Keratinocyte (primary cell): ENCODE measurements around the gene LOXHD1. TPM values are rescaled to one million over a fixed set of nuclear protein-coding genes. Genes with fewer than 3 reads are reported as not detected.

Experiments used
- DNase-seq: peaks from one replicate; pipeline ENCODE4 v3.0.0-alpha.2; 2011; ENCODE audit warnings: low read depth, missing footprints, low spot score
- FAIRE-seq: peaks from 2 replicates; lab custom pipeline; 2011; peaks lifted over from hg19 to GRCh38; lab: Jason Lieb, UNC
- H2AFZ ChIP-seq: 2 replicates; pipeline ENCODE4 v1.6.0; 2012; ENCODE audit warnings: low read length, control low read depth, inconsistent platforms; ENCODE audit not compliant: control insufficient read depth
- H3K27ac ChIP-seq: 2 replicates; pipeline ENCODE4 v1.5.1; 2011; ENCODE audit warnings: low read length; ENCODE audit not compliant: control insufficient read depth, insufficient read depth
- H3K27me3 ChIP-seq: 3 replicates; pipeline ENCODE4 v1.6.0; 2011; ENCODE audit warnings: low read length; ENCODE audit not compliant: control insufficient read depth, insufficient read depth; ENCODE audit errors: extremely low read depth
- H3K36me3 ChIP-seq, 2 experiments: 2 replicates in 1 of 2; 3 replicates in 1 of 2; pipeline ENCODE4 v1.5.1; 2011; ENCODE audit warnings: low read length in 2 of 2, mild to moderate bottlenecking in 1 of 2; ENCODE audit not compliant: control insufficient read depth in 2 of 2, insufficient read depth in 2 of 2; ENCODE audit errors: extremely low read depth in 1 of 2
- H3K4me1 ChIP-seq: 3 replicates; pipeline ENCODE4 v1.5.1; 2011; ENCODE audit warnings: low read length; ENCODE audit not compliant: control insufficient read depth, insufficient read depth; ENCODE audit errors: extremely low read depth
- H3K4me2 ChIP-seq: 3 replicates; pipeline ENCODE4 v1.6.0; 2011; ENCODE audit warnings: low read depth, low read length; ENCODE audit not compliant: control insufficient read depth, insufficient read depth; ENCODE audit errors: extremely low read depth
- H3K4me3 ChIP-seq, 3 experiments: fragments of 200-600 bp in 1 of 3; sonication (generic) in 1 of 3; 2 replicates in 2 of 3; 3 replicates in 1 of 3; pipeline ENCODE4 v1.5.1; 2011 to 2016; ENCODE audit warnings: low read length in 3 of 3, mild to moderate bottlenecking in 3 of 3, control low read depth in 2 of 3, inconsistent platforms in 1 of 3, low read depth in 1 of 3, mixed read lengths in 1 of 3, mixed run types in 1 of 3, moderate library complexity in 1 of 3; ENCODE audit not compliant: control insufficient read depth in 2 of 3, insufficient read depth in 2 of 3; ENCODE audit errors: extremely low read depth in 1 of 3
- H3K79me2 ChIP-seq: 2 replicates; pipeline ENCODE4 v1.6.0; 2012; ENCODE audit warnings: low read length; ENCODE audit not compliant: control insufficient read depth, insufficient read depth
- H3K9ac ChIP-seq: 3 replicates; pipeline ENCODE4 v1.6.0; 2011; ENCODE audit warnings: low read length; ENCODE audit not compliant: control insufficient read depth, insufficient read depth; ENCODE audit errors: extremely low read depth
- H3K9me1 ChIP-seq: 3 replicates; pipeline ENCODE4 v1.6.0; 2011; ENCODE audit warnings: low read length; ENCODE audit not compliant: control insufficient read depth, insufficient read depth; ENCODE audit errors: extremely low read depth
- H3K9me3 ChIP-seq: 2 replicates; pipeline ENCODE4 v1.5.1; 2012; ENCODE audit warnings: low read depth, low read length; ENCODE audit not compliant: control insufficient read depth
- H4K20me1 ChIP-seq: 3 replicates; pipeline ENCODE4 v1.6.0; 2011; ENCODE audit warnings: low read length; ENCODE audit not compliant: control insufficient read depth, insufficient read depth; ENCODE audit errors: extremely low read depth
- EZH2 ChIP-seq: IDR thresholded peaks from one replicate; pipeline ENCODE4 v1.6.1; 2012; ENCODE audit warnings: inconsistent platforms, mild to moderate bottlenecking, low read length, moderate library complexity
- dilution Hi-C: fragments of 300-500 bp; cut with MboI; formaldehyde crosslinking; loops from one replicate; pipeline ENCODE4 v1.7.0; 2020; ENCODE audit warnings: low sequenced_read_pairs; ENCODE audit not compliant: extremely low pct_ligation_motif_present
- polyA plus RNA-seq, 5 experiments: library from polyadenylated mRNA; depleted of rRNA in 3 of 5; stranded (reverse) in 3 of 5; stranded (forward) in 1 of 5; unstranded in 1 of 5; fragments of >200 nt; gene quantifications; 1 replicate in 1 of 5; 2 replicates in 3 of 5; 3 replicates in 1 of 5; pipeline versions ENCODE4 v1.2.1 to v1.2.3, GENCODE V29; 2011 to 2012; ENCODE audit warnings: missing spikeins in 2 of 5, low read depth in 1 of 5, low replicate concordance in 1 of 5
- TF ChIP-seq, protein P1 (sequence below), 3 experiments: IDR thresholded peaks in 1 of 3; conservative IDR thresholded peaks in 1 of 3; optimal IDR thresholded peaks in 1 of 3; 2 replicates in 2 of 3; 3 replicates in 1 of 3; pipeline versions ENCODE3 to v1.5.1; 2011; ENCODE audit warnings: low read length in 3 of 3, mild to moderate bottlenecking in 3 of 3, moderate library complexity in 2 of 3, control low read depth in 1 of 3, inconsistent platforms in 1 of 3; ENCODE audit not compliant: insufficient read depth in 2 of 3; ENCODE audit errors: extremely low read depth in 1 of 3

LOXHD1 gene
- polyA plus RNA-seq, 1 donor (not counting 4 experiments of a cell fraction or from before 2014, with no cell fraction given) = not detected

- Histone ChIP-seq H3K4me1 (no peaks in the 10 kb centered on the region), H3K9me3 (no peaks in the 10 kb centered on the region), H3K27ac (no peak overlapping the region), H3K79me2 (no peaks in the 10 kb centered on the region), H4K20me1 (no peaks in the 10 kb centered on the region), H3K27me3 (peaks cover 3% of the 10 kb centered on the region), H2AFZ (peak overlapping the region; percentile 27), H3K36me3 (no peaks in the 10 kb centered on the region), H3K9me1 (no peaks in the 10 kb centered on the region), H3K9ac (no peak overlapping the region), H3K4me2 (no peak overlapping the region), H3K4me3 (no peak overlapping the region)
- dilution Hi-C loops = no loop called here
- TF ChIP-seq, protein P1, sequence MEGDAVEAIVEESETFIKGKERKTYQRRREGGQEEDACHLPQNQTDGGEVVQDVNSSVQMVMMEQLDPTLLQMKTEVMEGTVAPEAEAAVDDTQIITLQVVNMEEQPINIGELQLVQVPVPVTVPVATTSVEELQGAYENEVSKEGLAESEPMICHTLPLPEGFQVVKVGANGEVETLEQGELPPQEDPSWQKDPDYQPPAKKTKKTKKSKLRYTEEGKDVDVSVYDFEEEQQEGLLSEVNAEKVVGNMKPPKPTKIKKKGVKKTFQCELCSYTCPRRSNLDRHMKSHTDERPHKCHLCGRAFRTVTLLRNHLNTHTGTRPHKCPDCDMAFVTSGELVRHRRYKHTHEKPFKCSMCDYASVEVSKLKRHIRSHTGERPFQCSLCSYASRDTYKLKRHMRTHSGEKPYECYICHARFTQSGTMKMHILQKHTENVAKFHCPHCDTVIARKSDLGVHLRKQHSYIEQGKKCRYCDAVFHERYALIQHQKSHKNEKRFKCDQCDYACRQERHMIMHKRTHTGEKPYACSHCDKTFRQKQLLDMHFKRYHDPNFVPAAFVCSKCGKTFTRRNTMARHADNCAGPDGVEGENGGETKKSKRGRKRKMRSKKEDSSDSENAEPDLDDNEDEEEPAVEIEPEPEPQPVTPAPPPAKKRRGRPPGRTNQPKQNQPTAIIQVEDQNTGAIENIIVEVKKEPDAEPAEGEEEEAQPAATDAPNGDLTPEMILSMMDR (optimal IDR thresholded peaks at IDR 0.05 in 1 of 3, IDR thresholded peaks at IDR 0.05 in 1 of 3, conservative IDR thresholded peaks at IDR 0.05 in 1 of 3; ENCODE audit: extremely low read depth in 1 of 3, insufficient read depth in 2 of 3, low read length in 3 of 3) = no peak
- TF ChIP-seq EZH2 = no peak
- FAIRE-seq (no peak), DNase-seq (no peak)
Measured at GRCh38 chr18:46623541-46623940, 33.5 kb downstream of the LOXHD1 start.

- TF ChIP-seq, protein P1 (optimal IDR thresholded peaks at IDR 0.05 in 1 of 3, IDR thresholded peaks at IDR 0.05 in 1 of 3, conservative IDR thresholded peaks at IDR 0.05 in 1 of 3; ENCODE audit: extremely low read depth in 1 of 3, insufficient read depth in 2 of 3, low read length in 3 of 3) = peak in 1 of 3 experiments; percentile 4
- TF ChIP-seq EZH2 = no peak
- no peak for DNase-seq
- Histone ChIP-seq H3K4me1 (no peaks in the 10 kb centered on the region), H3K9me3 (no peaks in the 10 kb centered on the region), H2AFZ (no peak overlapping the region), H3K79me2 (no peaks in the 10 kb centered on the region), H3K27me3 (peaks cover 3% of the 10 kb centered on the region), H3K36me3 (no peaks in the 10 kb centered on the region), H3K27ac (no peak overlapping the region), H3K9ac (no peak overlapping the region), H3K9me1 (no peaks in the 10 kb centered on the region), H3K4me2 (no peak overlapping the region), H4K20me1 (no peaks in the 10 kb centered on the region), H3K4me3 (no peak overlapping the region)
- dilution Hi-C loops = no loop called here
- peak; percentile 46 for FAIRE-seq
Measured at GRCh38 chr18:46622999-46623398, 34.0 kb downstream of the LOXHD1 start.
